Hindlimb muscle (tissue), 1 donor: ENCODE data around the gene ARID5B. TPM values are rescaled to one million over a fixed set of nuclear protein-coding genes. Genes with fewer than 3 reads are reported as not detected.

Source experiments
- DNase-seq: peaks from one replicate; pipeline ENCODE4 v3.0.0-alpha.2; 2013
- polyA plus RNA-seq: library from polyadenylated mRNA; unstranded; fragments of 120-200 nt; gene quantifications from one replicate; pipeline ENCODE4 v1.2.1, GENCODE V29; 2013; ENCODE audit not compliant: insufficient read length

The ARID5B gene
- polyA plus RNA-seq, 1 donor = 21.1 TPM

DNA sequence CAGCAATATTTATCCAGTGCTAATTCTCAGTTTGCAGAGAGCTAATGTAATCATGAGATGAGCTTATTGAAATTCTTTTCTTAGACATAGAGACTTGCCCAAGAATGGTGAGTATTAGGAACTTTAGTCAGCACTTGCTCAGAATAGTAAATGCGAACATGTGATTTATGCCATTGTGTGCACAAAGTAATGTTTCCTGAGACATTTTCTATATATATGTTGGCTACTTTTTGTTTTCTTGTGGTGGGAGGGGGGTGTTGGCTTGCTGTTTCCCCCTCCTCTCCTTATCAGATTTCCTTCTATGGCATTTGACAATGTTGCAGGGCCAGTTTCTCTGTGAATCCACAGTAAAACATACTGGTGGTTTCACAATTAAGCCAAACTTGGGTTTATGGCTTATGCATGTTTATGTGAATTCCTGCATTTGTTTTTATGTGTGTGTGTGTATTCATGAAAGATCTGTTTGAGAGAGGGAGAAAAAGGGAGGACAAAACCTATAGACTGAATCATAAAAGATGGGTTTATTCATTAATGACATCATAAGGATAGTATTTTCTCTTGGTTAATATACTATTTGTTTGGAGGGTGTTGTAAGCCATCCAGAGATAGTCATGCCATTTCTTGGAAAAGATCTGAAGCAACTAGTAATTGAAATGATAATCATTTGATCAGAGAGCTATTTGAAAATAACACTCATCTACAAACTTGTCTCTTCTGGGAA is 36.3 kb downstream of the ARID5B start:
- DNase-seq = no peak

DNA sequence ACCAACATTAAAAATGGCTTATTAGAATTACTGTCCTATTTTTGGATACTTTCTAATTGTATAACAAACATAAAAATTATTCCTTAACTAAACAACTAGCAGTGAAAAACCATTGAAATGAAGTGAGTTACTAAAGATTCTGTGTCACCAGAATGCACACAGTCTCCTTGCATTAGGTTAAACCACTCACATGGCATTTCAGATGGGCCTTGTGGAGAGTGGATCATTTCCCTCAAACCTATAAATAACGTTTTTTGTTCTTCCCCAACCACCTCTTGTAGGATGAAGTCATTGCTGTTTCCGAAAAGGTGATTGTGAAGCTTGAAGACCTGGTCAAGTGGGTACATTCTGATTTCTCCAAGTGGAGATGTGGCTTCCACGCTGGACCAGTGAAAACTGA is 38.4 kb downstream of the ARID5B start:
- DNase-seq = no peak

DNA sequence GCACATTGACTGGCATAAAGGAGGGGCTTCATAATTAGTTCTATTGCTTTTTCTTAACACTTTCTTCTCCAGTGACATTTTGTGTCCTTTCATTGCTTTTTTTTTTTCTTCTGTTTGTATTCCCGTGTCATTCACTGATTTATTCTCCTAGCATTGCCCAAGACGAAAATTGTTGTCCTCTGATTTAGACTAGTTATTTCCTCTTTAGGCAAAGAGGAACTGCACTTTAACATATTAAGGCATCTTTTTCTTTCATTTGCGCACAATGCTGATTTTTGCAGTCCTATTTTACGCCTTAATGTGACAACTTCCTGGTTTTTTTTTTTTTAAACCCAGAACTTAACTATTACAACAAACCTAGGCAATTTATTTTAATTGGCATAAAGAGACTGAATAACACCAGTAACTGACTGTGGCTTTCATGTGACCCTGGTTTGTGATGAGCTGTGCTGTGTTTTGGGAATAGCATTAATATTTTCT is 39.7 kb downstream of the ARID5B start:
- DNase-seq = no peak

DNA sequence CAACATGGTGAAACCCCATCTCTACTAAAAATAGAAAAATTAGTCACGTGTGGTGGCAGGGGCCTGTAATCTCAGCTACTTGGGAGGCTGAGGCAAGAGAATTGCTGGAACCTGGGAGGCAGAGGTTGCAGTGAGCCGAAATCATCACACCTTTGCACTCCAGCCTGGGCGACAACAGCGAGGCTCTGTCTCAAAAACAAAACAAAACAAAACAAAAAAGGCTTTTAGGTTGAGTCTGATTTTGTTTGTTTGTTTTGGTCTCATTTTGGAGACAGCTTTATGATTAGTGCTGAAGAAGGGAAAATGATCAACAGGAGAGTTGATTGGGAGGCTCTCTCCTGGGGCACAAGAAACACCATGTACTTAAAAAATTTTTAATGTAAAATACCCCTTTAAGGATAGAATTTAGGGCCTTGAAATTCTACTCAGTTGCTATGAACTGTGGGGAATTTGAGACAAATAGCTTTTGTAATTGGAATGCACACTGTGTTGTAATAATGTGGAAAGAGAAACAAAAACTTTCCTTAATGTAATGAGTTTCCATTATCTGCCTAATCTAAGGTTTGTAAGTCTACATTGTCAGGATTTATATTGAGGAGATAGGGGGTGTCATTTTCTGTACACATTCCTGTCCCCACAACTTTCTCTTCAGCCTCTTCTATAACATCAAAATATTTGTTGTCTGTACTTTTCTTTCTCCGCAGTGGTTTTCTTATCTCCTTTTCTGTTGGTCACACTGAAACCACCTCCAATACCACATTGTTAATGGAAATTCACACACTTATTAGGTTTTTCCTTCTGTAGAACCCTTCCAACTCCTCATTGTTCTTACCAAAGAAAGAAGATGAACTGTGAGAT is 41.3 kb downstream of the ARID5B start:
- DNase-seq = no peak

DNA sequence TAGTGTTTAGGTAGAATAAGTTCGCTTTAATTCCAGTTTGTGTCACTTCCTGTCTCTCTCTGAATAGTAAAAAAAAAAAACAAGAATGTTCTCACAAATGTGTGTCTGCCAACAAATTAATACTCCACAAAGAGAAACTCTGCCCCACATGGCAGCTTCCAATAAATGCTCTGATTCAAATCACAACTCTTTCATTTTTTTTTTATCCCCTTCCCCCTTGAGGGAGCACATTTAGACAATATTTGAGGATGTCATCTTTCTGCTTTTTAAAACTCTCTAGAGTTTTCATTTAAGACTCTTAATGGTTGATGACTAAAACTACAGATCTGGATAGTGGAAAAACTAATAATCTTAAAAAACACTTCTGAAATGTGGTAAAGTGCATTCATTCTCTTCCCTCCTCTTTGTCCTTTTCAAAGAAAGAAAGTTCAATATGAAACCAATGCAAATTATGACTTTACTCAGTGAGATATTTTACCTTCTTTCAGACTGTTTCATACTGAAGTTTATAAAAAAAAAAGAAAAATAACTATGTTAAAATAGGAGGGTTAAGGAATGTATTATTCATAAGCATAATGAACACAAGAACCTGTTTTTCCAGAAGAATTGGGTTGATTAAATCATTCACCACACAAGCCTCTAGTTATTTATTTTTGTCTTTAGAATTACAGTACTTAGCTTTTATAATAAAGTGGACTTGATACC is 42.3 kb downstream of the ARID5B start:
- no peak for DNase-seq

DNA sequence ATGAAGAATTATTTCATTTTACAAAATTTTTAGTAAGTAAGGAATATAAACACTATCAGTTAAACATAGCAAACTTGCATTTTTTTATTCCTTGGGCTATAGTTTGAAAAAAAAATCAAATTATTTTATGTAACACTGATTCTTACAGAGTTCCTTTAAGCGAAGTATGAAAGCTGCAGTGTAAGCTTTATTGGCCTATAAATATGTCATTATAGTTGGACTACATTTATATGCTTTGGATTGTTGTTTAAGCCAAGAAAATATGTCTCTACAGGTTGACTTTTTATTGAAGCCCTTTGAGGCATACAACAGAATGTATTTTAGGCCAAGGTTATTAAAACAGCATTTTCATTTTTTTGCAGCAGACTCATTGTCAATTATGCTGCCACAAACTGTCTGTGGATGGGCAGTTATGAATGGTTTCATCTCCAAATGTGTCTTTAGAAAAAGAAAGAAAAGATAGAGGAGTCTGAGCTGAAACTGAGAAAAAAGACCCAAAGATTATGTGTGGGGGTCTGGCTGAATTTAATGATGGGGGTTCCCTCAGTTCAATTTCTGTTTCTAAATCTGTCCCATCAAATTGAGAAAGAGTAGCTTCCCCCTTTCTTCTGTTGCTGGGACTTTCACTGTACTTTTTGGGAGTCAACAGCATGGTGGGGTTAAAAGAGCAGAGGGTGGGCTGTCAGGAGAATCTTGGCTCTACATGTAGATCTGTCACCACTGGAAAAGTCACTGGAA is 43.1 kb downstream of the ARID5B start:
- no peak for DNase-seq

DNA sequence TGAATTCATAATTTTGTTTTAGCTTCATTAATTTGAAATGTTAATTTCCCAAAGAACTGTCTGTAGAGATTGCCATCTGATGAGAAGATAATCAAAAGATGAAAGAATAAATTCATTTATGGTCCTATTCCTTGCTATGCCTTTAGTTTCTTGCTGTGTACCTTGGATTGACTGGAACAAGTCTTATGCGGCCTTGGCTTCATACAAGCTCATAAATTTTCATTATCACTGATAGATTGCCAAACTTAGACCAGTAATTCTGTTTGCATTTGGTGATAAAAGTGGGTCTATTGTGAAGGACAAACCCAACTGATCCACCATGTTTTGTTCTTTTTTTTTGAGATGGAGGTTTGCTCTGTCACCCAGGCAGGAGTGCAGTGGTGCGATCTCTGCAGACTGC is 48.2 kb downstream of the ARID5B start:
- DNase-seq = no peak

DNA sequence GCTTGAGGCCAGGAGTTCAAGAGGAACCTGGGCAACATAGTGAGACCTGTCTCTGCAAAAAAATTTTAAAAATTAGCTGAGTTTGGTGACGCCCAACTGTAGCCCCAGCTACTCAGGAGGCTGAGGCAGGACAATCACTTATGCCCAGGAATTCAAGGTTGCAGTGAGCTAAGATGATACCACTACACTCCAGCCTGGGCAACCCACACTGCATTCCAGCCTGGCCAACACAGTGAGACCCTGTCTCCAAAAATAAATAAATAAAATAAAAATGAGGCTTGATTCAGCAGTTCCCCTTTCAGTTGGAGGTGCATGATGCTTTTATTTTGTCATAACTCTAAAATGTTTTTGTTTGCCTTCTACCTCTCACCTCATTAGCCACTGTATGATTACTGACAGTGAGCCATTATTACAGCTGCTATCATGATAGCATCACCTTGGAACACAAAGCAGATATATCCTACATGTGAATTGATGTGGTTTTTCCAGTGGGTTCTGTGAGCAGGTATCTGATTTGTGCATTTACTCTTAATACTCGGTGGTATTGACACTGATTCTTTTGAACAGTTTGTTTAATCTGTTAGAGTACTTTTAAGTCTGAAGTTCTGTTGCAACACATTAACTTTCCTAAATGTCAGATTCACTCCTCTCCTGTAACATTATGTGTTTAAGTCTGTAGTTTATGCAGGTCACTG is 49.1 kb downstream of the ARID5B start:
- no peak for DNase-seq

DNA sequence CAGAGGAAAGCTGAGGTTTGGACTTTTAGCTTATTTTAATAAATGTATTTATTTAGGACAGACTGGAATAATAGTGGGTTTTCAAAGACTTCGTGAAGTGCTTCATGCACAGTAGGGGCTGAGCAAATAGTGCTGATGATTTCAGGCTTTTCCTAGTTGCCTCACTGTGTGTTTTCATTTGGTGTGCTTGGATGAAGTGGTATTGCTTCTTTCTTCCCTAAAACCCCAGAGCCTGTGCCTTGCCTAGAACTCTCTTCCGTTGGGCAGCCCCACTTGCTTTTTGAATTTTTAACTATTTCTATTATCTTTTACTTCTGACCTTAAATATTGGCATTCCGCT is 49.6 kb downstream of the ARID5B start:
- DNase-seq = no peak

DNA sequence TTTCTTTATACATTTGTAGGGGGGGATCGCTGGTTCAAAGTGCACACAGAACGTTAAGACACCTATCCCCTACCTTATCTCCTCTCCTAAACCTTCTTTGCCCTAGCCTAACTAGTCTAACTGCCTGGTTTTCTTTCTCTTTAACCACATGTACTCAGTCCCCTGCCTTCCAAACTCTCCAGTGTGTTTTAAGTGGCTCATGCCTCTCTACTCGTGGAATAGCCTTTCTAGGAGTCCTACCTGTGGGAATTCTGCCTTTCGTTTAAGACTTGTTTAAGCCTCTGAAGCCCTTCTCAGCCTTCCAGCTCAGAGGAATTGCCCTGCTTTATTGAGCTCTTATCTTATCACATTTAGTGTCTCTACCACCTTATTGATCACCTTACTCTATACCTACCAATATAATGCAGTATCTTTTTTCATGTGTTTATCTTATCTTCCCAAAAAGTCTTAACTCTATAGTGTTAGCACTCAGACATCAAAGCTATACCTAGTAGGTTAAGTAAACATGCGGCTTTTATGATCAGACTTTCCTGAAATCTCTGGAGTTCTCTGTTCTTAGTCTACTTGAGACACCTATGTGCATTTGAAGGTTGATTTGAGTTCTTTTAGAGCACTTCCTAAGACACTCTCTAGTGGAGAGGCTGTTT is 50.7 kb downstream of the ARID5B start:
- DNase-seq = no peak

DNA sequence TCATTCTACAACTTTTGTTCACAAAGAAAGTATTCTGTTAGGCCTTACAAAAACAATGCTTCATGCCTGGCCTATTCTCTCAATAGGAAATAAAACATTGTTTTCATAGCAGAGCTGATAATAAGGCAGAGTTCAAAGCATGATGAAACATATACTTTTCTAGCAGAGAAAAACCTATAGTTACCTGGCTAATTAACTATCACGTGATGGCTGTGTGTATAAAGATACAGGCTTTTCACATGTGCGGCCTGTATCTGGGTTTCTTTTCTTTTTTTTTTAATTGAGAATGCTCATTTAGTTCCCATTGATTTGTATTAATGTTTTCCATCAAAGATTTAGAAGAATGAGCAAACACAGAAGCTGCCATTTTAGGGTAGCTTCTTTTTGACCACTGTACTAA is 51.7 kb downstream of the ARID5B start:
- DNase-seq = no peak

DNA sequence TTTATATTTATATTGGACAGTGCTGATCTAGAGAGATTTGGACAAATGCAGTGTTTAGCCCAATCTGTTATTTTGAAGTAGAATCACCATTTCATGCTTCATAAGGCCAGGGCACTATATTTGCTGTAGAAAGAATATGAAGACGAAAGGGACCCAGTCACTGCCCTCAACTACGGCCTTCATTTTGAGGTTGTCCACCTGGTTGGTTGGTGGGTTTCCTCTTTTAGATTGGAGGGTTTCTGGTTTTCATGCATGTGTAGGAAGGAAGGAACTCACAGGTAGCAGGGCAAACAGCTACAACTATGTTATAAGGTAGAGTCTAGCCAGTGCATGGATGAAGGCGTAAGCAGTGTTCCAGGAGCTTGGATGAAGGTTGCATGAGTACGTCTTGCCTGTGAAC is 56.3 kb downstream of the ARID5B start:
- no peak for DNase-seq

DNA sequence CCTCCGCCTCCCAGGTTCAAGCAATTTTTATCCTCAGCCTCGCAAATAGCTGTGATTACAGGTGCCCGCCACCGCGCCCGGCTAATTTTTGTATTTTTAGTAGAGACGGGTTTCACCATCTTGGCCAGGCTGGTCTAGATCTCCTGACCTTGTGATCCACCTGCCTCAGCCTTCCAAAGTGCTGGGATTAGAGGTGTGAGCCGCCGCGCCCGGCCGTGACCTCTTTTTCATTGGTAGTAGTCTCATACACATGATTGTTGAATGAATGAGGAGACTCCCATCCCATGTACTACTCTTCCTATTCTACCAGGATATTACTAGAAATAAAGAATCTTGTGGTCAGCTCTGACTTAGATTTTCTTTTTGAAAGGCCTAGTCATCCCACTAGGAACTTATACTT is 56.8 kb downstream of the ARID5B start:
- DNase-seq = no peak

DNA sequence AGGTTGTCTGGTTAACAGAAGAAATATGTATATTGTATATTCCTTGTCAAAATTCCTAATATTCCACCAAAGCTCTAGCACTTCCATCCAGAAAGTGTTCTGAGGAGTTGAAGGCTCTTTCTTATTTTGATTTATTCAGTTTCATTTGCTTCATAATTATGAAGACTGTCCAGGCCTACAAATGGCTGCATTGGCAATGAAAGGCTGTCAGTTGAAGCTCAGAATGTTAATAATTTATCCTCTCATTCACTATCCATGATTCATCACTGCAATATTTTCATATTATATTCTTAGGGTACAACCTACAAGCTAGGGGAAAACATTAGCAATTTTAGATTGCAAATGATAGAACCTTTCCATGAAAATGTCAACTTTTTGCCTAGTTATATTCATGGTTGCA is 57.3 kb downstream of the ARID5B start:
- no peak for DNase-seq

DNA sequence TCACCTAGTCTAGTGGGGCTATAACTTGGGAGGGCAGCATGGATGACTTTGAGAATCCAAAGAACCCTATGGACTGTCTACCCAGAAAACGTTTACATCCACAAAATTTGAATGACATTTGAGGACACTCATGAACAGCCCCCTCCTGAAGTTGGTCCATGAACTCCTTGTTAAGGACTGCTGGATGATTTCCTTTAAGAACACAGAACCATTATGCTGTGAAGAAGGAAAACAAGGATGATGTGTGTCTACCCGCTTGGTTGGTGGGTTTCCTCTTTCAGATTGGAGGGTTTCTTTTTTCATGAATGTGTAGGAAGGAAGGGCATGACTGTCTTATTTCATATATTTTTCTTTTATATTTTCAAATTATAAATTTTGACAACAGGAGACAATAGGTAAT is 58.3 kb downstream of the ARID5B start:
- DNase-seq = no peak

DNA sequence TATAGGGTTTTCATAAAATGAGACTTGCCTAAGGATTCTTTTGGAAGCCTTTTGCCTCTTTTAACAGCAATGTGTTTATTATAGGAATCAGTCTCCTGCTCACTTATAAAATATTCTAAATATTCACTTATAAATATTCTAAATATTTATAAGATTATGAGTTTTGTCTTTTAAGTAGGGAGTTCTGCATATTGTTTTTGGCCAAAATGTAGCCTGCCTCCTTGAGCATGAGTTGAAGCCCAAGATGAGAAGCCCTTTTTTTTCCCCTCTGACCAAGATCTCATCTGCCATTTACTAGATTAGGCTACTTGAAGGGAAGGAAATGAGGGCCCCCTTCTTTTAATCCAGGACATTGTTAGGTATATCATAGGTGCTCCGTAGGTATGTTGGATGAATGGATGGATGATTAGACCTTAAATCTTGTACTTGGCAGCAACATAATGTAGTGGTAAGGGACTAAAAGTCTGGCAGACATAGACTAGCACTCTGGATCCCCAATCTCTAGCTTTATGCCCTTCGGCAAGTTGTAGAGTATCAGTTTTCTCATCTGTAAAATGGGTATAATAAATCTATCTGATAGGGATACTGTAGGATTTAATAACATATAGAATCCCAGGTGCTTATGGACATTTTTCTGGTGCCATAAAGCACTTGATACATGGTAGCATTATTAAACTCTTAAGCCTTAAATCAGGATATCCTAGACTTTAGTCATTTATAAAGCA is 59.1 kb downstream of the ARID5B start:
- no peak for DNase-seq

DNA sequence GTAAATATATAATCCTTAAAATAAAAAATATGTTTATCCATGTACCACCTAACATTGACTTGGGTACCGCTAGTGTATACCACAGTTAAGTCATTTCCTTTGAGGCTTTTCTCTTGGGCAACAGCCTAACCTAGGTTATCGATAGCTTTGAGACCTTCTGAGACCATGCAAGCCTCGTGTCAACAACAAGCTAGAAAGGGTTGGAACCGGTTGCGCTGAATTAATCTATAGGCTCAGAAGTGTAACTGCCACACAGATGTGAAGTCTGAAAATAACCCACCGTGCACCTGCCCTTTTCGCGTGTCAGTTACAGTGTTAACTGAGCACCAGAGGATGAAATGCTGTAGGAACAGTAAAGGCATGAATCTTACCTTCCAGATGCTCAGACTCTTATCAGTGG is 59.8 kb downstream of the ARID5B start:
- DNase-seq = no peak

DNA sequence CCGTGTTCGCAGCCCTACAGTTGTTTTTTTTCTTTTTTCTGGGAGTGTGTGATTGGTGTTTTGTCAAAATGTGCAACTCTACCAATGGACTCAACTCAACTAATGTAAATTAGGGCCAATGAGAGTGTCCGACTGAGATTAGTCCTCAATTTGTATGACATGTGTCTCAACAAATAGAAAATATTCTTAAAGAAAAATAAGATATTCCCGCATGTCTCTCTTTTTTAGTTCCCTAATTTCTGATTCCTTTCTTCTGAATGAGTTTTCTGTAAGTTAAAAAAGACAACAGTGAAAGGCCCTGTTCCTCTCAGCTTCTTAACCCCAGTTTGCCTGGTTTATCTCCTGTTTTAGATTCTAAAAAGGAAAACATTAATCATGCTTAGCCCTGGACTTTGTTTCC is 61.5 kb downstream of the ARID5B start:
- no peak for DNase-seq

DNA sequence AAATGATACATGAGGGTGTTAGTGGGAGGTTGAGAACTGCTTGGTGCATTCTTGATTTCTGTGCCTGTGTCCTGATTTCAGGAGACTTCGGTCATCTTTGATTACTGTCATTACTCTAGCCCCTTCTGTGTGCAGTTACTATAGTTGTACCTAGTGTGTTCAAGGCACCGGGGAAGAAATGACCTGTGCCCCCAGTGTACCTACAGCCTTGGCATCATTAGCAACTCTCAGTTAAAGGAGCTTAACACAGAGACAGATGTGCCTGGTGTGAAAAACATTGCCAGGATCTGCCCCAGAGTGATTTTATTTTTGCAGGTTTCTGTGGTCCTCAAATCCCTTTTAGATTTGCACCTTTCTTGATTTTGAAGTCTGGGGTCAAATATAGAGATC is 62.2 kb downstream of the ARID5B start:
- no peak for DNase-seq

DNA sequence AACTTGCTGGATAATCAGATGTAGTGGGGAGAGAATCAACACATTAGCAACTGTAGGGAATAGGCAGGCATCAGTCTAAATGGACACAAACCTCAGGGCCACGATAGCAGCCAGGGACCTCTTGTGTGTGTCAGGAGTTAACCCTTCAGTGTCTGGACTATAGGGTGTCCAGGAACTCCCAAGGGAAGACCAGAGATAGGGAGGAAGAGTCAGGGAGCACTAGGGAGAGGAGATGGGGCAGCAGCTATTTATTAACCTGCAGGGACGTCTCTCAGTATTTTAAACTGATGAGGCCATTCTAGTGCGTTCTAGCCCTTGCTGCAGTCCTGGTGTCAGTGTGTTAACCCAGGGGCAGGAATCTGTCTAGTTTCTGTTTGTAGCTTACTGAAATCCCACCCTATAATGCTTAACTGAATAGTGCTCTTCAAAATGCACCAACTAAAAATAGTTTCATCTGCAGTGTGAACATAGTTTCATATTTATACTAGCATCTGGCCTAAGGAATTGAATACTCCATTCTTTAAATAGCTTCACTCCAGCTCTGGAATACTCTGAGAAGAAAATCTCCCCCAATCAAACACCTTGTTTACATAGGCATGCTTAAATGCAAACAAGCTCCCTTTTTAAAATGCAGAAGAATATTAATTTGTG is 62.7 kb downstream of the ARID5B start:
- DNase-seq = no peak
